Activated CD8-positive, alpha-beta memory T cell treated with anti-CD3 and anti-CD28 coated beads, Interleukin-2, amount 50 U/mL, for 24 hours (primary cell): ENCODE data around the gene STX1A.

ENCODE experiments used
- DNase-seq: peaks from one replicate; pipeline ENCODE4 v3.0.0-alpha.2; 2020; ENCODE audit errors: extremely low read depth

Gene STX1A

DNA sequence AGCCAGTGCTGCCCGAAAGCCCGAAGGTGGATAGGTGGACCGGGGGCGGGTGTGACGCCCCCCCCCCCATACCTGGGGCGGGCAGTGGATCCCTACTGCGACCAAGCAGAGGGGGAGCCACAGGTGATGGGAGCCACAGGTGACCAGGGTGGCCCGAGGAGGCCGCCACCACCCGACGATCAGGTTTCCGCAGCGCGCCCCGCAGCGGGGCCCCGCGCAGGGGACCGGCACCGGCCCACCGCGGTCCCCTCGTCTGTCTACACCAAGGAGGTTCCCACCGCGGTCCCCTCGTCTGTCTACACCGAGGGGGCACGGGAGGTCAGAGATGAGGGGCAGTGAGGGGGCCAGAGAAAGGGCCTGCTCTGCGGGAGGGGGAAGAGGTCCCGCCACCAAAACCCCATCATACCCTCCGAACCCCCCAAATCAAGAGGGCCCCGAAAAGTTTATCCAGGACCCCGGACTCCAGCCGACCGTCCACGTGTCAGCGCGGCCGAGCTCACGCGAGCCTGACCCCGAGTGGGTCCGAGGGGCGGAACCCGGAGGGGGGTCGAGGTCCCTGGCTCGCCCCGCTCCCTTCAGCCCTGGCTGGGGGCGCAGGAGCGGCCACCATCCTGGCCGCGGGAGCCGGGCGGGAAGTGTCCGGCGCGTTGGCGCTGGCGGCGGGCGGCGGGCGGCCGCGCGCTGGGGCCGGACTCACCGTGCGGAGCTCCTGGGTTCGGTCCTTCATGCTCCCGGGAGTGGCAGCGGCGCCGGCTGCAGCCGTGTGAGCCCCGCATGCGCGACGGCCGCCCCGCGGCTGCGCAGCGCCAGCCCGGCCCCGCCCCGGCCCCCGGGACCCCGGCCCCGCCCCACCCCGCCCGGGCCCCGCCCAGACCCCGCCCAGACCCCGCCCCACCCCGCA is at the start of gene STX1A:
TSS of gene STX1A (minus strand) at position 765 of the 901 bp plus-strand sequence. CDS start at position 727, 38 bp downstream.
- DNase-seq: no peak

DNA sequence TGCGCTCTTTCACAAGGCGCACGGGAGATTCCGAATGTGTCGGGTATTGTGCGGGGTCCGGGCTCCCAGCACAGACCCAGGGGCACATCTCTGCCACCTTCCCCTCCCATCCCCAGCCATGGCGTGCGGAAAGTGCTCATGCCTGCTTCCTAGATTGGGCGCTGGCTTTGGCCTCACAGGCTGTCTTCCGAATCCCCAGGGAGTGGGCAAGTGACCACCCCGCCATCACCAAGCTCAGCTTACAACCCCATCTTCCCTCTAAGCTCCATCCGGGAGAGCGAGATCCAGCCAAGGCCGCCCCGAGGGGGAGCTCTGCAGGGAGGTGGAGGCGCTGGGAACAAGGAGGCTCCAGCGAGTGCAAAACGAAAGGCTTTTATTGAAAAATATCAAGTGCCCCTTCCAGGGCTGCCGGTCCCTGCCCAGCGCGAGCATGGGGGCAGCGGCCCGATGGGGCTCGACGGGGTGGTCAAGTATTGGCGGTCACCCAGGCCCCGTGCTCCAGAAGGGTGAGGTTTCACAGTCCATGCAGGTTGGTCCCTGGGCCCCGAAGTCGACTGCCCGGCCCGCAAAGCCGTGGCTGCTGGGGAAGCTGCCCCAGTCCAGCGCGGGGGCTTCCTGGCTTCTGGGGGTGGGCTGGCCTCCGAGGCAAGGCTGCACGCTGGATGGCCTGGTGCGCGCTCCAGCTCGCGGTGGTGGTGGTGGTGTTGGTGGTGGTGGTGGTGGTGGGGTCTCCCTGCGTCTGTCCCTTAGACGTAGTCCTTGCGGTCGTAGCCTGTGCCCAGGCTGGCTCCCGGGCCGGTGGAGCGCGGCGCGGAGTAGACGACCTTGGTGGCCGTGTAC is 49.4 kb upstream of the STX1A start:
- DNase-seq: no peak

DNA sequence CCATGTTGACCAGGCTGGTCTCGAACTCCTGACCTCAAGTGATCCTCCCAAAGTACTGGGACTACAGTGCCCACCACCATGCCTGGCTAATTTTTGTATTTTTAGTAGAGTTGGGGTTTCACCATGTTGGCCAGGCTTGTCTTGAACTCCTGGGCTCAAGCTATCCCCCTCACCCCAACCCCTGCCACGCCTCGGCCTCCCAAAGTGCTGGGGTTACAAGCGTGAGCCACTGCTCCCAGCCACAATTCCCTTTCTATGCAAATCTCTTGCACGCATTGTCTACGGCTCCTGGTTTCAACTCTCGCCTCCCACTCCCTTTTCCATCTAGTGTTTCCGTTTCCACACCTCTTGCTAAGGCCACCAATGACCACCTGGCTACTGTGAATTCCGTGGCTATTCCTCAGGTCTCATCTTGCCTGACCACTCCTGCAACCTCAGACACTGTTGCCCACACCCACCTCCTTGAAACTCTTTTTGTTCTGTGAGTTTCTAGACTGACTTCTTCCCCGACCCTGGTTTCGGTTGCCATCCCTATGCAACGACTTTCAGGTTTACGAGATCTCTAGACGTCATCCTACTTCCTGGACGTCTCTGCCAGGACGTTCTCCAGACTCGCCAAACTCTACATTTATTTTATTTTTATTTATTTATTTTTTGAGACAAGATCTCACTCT is 47.2 kb upstream of the STX1A start:
- no peak for DNase-seq

DNA sequence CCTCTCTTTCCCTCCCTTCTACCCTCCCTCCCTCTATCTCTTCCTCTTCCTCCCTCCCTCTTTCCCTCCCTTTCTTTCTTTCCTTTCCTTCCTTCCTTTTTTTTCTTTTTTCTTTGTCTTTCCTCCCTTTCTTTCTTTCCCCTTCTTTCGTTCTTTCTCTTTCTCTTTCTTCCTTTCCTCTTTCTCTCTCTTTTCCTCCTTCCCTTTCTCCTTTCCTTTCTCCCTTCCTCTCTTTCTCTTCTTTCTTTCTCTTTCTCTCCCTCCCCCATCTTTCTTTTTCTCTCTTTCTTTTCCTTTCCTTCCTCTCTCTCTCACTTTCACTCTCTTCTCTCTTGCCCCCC is 43.2 kb upstream of the STX1A start:
- no peak for DNase-seq

DNA sequence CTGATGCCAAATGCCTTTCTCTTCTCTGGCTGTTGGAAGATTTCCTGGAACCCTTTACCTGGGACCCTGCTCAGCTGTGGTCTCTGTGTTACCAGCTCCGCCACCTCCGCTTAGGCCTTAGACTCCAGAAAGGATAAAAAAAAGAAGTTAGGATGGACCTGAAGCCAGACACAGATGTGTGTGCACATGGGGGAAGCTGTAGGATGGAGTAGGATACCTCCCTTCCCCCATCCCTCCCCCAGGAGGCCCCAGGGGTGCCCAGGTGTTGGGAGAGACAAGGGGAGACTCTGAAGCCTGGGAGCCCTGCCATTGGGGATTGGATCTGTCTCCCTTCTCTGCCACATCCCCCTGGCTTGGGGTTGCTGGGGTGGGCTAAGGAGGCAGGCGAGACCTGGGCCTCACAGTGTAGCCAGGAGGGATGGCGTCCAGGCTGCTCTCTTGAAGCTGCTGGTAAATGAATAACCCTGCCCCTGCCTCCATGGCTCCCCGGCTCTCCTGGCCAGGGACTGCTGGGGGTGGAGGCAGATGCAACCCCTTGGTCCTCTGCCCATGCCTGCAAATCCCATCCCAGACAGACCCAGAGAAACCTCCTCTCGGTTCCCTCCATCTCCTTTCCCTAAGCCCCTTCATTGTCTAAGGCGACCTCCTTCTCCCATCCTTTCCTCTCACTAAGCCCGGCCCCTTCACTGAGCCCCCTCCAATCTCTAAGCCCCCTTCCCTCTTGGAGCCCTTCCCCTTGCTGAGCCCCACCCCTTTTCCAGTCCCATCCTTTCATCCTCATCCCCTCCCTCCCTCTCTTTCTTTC is 42.6 kb upstream of the STX1A start:
- DNase-seq: no peak

DNA sequence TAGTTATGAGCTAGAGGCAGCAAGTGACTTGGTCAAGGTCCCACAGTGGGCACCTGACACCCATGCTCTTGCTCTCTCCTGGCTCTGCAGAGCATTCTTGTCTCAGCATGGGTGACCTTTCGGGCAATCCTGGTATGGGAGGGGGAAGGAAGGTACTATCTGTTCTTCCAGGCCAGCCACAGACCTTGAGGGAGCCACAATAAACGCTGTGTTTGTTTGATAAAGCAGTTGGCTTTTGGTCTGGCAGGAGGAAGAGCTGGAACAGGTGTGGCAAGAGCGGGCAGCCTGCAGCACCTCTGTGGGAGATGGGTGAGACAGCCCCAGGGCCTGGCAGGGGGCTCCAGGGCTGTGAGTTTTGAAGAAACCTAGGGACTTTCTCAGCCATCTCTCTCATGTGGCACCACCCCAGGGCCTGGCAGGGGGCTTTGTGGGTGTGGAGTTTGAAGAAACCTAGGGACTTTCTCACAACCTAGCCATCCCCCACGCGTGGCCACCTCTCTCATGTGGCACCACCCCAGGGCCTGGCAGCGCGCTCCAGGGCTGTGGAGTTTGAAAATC is 39.2 kb upstream of the STX1A start:
- no peak for DNase-seq

DNA sequence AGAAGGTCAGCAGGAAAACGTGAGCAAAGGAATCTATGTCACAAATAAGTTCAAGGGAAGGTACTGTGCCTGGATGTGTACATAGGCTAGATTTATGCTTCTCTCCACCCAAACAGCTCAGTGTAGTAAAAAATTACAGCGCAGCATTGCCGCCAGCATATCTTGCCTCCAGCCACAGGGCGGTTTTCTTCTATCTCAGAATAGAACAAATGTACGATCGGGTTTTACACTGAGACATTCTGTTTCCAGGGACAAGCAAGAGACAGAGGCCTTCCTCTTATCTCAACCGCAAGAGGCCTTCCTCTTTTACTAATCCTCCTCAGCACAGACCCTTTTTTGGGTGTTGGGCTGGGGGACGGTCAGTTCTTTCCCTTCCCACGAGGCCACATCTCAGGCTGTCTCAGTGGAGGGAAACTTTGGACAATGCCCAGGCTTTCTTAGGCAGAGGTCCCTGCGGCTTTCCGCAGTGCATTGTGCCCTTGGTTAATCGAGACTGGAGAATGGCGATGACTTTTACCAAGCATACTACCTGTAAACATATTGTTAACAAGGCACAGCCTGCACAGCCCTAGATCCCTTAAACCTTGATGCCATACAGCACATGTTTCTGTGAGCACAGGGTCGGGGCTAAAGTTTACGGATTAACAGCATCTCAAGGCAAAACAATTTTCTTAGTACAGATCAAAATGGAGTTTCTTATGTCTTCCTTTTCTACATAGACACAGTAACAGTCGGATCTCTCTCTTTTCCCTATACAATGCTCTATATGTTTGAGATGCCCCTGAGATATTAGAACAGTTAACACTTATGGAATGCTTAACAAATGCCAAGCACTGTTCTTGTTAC is 30.7 kb upstream of the STX1A start:
- DNase-seq: no peak

DNA sequence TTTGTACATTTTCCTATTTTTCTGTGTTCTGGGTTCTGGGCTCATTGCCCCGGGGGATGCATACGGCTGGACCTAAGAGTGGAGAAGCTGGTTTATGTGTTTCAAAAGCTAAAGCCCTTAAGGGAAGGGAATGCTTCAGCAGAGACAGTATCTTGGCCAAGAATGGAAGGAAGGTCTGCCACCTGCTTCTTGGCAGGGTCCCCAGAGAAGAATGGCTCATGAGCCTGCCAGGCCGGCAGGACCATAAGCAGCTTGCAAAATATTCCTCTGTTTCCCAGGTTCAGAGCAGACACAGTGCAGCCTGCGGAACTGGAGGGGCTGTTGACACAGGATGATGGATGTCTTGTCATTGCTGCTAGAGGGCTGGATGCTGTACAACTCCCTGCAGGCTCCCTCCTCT is 26.9 kb upstream of the STX1A start:
- no peak for DNase-seq

DNA sequence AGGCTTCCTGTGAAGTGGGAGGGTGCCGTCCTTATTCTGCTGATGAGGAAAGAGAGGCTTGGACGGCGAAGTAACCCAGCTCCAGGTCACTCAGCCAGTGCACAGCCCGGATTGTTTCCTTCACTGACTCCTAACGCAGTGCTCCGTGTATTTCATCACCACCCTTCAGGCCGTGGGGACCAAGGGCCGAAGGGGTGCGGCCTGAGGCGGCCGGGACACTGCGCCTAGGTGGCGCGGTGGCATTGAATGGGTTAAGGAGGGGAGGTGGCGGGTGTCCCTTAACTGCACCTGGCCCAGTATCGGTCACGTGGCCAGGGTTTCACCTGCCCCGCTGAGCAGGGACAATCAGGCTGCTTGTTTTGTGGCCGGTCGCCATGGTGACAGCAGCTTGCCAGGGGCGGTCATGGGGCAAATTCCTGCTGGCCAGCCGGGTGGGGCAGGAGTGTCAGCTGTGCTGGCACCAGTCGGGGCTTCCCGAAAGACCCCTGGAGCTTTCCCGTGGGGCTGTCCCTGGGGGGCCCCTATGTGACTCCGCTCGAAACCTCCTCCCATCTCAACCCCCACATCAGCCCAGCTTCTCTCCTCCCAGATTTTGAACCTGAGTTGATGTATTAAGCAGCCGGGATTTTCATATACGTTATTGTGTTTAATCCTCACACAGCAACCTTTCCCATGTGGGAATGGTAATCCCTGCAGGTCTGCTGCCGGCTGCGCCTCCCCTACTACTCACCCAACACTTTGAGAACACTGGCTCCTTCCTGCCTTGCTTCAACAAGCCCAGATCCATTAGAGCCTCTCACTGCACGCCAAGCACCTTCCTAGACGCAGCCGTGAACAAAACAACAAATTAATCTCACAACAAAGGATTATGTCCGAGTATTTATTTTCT is 23.5 kb upstream of the STX1A start:
- DNase-seq: no peak

DNA sequence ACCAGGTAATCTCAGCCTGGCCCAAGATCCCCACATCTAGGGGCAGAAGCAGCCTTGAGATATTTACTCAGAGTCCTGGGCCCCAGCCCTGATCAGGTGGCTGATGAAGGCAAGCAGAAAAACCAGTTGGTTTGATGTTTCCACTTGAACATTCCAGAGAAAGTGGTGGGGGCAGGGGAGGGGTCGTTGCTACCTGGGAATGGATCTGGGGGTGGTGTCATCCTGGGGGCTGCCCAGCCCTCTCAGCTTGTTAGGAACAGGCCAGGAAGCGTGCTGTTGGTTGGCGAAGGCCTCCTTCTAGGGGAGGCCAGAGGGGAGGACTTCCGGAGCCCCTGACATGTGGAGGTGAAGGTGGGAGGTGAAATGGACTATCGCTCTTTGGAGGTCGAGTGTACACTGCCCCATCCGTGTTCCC is 22.9 kb upstream of the STX1A start:
- no peak for DNase-seq

DNA sequence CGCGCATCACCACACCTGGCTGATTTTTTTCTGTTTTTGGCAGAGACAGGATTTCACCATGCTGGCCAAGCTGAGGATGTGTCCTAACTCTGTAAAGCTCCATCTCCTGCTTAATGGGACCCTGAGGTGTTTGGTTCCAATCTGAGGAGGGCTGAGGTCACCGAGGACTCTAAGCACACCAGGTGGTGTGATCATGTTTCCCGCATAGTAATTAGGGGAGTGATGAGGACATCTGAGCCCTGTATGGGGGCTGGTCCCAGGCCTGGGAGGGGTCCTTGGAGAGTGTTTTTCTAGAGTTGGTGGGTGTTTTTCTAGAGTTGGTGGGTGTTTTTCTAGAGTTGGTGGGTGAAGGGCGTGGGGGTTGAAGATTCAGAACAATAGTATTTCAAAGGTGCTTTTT is 22.1 kb upstream of the STX1A start:
- no peak for DNase-seq

DNA sequence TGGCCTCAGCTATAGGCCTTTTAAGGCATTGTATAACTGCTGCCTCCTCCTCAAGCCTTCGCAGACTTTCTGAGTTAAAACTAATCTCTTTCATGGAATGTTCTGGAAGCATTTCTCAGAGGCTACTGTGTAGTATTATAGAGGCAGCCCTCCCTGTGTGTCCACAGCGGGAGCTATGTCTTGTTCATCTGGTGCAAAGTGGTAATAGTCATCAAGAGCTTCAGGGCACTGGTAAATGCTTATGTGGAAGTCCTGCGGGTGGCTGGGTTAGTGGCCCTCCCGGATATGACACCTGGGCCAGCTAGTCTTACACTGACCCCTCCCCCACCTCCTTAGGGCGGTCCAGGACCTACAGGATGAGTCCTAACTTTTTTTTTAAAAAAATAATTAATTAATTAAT is 21.3 kb upstream of the STX1A start:
- no peak for DNase-seq

DNA sequence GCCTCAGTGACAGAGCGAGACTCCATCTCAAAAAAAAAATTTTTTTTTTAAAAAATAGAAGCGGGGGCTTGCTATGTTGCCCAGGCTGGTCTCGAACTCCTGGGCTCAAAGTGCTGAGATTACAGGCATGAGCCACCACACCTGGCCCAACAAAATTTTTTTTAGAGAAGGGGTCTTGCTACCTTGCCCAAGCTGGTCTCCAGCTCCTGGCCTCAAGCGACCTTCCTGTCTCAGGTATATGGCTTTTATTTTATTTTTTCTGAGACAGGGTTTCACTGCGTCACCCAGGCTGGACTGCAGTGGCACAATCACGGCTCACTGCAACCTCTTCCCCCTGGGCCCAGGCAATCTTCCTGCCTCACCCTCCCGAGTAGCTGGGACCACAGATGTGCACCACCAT is 20.7 kb upstream of the STX1A start:
- no peak for DNase-seq

DNA sequence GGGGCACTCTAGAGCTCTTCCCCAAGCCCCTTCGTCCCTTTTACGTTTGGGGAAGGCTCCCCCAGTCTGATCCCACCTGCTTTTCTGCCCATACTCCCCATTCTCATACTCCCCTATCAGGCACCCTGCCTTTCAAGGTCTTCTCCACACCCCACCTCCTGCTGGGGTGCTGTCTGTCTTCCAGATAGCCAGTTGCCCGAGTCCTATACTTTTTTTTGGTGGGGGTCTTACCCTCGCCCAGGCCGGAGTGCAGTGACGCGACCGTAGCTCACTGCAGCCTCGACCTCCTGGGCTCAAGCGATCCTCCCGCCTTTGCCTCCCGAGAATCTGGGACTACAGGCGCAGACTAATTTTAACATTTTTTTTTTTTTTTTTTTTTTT is 19.9 kb upstream of the STX1A start:
- no peak for DNase-seq

DNA sequence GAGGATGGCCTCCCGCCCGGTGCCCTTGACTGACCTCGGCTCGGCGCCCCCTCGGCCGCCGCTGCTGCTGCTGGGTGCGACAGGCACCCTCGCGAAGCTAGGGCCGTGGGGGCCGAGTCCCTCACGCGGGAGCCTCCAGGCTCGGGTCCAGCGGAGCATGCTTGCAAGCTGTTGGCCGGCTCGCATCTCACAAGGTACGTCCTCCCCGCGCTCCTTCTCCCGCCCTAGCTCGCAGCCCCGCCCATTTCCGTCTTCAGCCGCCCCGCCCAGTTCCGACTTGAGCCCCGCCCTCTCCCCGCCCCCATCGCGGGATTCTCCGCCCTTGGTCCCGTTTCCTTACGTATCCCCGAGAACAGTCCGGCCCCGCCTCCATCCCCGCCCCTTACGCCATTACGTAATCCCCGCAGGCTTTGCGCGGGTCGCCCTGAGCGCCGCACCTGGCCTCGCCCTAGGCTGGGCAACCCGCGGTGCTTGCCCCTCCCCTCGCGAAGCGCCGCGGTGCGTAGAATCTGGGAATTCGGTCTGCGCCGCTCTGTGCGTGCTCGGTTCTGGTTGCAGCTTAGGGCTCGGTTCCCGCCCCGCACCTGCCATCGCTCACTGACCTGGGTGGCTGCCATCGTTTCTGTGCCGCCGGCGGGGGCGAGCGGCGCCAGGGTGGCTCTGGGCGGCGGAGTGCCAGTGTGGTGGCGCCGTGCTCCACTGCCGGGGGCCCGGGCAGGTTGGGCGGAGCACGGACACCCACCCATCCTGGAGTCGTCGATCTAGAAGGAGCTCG is 19.3 kb upstream of the STX1A start, which contains the start of gene ABHD11:
TSS of gene ABHD11 (minus strand) at position 191 of the 775 bp plus-strand sequence. CDS start at position 159, 32 bp downstream.
- DNase-seq: peak; percentile 96

DNA sequence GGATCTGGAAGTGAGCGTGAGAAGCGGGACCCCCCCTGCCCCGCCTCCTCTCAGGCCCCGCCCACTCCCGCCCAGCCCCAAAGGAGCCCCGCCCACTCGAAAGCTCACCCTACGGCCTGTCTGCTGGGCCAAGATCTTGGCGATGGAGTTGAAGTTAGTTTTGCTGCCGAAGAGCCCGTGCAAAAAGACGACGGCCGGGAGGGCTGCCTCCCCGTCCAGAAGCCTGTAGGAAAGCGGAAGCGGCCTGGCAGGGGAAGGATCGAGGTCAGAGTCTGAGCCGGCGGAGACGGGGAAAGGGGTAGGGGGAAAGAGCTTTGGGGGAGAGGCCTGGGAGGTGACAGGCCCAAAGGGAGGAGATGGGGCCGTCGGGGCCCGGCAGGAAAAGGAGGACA is 18.7 kb upstream of the STX1A start:
- no peak for DNase-seq

DNA sequence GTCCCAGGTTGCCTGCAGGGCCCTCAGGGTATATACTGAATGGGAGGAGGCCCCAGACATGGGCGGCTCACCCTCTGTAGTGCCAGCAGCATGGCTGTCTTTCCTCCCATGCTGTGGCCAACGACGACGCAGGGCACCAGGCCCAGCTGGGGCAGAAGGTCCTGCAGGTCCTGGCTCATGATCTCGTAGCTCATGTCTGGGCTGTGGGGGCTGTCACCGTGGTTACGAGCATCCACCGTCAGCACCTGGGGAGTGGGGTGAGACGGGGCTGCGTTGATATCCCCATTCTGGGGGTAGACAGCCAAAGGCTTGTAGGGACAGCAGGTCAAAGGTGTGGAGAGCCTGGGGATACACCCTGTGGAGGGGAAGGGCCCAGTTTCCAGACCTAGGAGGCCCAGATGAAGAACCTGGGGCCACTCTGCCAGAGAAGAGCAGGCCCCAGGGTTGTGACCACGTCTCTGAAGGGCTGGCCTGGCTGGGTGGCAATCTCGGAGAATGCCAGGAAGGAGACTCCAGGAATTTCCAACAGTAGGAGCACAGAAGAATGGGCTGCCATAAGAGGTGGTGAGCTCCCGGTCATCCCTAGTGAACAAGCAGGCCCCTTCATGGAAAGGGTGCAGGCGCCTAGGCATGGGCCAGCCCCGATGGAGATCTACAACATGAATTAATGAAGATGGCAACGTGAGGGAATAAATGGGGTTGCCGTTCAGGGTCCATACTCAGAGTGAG is 18.2 kb upstream of the STX1A start:
- DNase-seq: no peak

DNA sequence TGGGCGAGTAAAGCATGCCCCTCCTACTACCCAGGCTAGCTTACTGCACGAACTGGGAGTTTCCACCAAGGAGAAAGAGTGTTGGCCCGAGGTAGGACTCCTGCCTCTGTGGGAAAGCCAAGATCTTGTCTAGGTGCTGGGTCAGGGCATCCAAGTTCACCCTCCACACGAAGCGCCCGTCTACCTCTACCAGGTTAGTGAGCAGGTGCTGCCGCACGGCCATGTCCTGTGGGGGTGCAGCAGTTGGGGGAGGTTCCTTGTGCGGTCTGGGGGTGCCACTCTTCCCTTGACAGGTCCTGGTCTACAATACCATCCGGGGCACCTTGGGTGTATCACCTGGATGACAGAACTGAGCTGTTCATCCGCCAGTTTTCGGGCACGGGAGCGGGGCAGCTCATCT is 17.4 kb upstream of the STX1A start:
- DNase-seq: no peak
